ENCODE measurements around the gene TCERG1L.

GRCh38 chr10:131260452-131261211, 50.9 kb downstream of the TCERG1L start:
- TF ChIP-seq POLR2A (IDR thresholded peaks at IDR 0.05), result no peak
- TF ChIP-seq CTCF (IDR thresholded peaks at IDR 0.05), result no peak
